ENCODE data around the gene DHX34. TPM values are rescaled to one million over a fixed set of nuclear protein-coding genes. Genes with fewer than 3 reads are reported as not detected.

The DHX34 gene
- total and polyA plus RNA-seq, 8 donors: 6.9 to 28.6 (median 10.5) TPM

DNA sequence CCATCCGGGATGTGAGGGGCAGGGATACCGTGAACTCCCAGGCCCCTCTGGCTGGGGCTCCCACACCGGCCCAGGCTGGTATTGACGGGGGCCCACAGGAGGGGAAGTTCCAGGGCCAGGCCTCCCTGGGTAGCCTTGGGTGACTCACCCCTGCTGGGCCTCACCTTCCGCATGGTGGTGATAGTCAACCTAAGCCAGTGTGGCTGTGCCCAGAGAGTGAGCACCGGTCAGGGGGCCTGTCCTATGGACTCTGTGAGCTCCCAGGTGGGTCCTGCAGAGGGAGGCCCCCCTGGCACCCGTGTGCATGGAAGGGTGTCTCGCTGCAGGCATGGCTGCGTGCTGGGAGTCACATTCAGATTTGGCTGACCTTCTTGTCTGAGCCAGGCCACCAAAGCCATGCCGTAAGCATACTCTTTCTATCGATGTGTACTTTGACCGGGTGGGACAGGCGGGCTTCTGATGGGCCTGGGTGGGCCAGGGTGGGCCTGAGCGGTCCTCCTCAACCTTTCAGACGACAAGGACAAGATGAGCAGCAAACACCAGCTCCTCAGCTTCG lies 27.6 kb downstream of the DHX34 start:
- peaks cover 71 to 100% (median 99%) of the 10 kb centered on the region in 4 donors for H3K36me3 ChIP-seq

DNA sequence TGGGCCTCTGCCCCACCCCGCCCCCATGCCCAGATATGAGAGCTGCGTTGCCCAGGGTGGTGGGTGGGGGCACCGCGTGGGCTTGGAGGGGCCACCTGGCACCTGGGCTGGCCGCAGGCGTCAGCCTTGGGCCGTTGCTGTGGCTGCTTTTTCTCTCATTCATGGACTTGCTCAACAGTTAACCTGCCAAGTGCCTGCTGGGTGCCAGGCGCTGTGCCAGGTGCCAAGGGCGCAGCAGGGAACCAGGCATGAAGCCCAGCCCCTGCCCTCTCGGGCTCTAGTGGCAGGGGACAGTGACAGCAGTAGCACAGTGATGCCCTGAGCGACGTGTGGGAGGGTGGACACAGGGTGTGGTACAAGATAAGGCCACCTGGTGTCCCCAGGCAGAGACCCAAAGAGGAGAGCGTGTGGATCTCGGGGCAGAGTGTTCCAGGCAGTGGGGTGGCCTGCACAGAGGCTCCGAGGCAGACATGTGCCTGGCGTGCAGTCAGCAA lies 28.1 kb downstream of the DHX34 start:
- H3K4me1 ChIP-seq: peaks cover 0 to 22% (median 2%) of the 10 kb centered on the region in 4 donors
- intact Hi-C loops (cut with DNase I; ENCODE audit: low total_unique reads): no loop called here
- no peak for DNase-seq
- H3K4me3 ChIP-seq: no peak overlapping the region
- H3K27ac ChIP-seq: peak overlapping the region in 1 of 5 donors; percentile 64
- H3K36me3 ChIP-seq: peaks cover 77 to 100% (median 99%) of the 10 kb centered on the region in 4 donors
- no peaks in the 10 kb centered on the region for H3K27me3 ChIP-seq
- no peaks in the 10 kb centered on the region for H3K9me3 ChIP-seq
- no peak for TF ChIP-seq POLR2A (IDR thresholded peaks at IDR 0.05)
- no peak for TF ChIP-seq POLR2AphosphoS5 (IDR thresholded peaks at IDR 0.05)
- TF ChIP-seq EP300 (IDR thresholded peaks at IDR 0.05): no peak
- TF ChIP-seq, protein P1, sequence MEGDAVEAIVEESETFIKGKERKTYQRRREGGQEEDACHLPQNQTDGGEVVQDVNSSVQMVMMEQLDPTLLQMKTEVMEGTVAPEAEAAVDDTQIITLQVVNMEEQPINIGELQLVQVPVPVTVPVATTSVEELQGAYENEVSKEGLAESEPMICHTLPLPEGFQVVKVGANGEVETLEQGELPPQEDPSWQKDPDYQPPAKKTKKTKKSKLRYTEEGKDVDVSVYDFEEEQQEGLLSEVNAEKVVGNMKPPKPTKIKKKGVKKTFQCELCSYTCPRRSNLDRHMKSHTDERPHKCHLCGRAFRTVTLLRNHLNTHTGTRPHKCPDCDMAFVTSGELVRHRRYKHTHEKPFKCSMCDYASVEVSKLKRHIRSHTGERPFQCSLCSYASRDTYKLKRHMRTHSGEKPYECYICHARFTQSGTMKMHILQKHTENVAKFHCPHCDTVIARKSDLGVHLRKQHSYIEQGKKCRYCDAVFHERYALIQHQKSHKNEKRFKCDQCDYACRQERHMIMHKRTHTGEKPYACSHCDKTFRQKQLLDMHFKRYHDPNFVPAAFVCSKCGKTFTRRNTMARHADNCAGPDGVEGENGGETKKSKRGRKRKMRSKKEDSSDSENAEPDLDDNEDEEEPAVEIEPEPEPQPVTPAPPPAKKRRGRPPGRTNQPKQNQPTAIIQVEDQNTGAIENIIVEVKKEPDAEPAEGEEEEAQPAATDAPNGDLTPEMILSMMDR (IDR thresholded peaks at IDR 0.05): no peak
- WGBS, 5 donors: 69 to 80% (median 78%) methylated on average over 8 to 16 of the region's 16 CpGs

More for the DNA sequence above, 27.6 kb downstream of the DHX34 start:
- peaks cover 0 to 16% (median 2%) of the 10 kb centered on the region in 4 donors for H3K4me1 ChIP-seq
- no peak overlapping the region for H3K4me3 ChIP-seq
- intact Hi-C loops (cut with DNase I; ENCODE audit: low total_unique reads): no loop called here
- WGBS, 5 donors: 76 to 90% (median 82%) methylated on average over 11 to 16 of the region's 16 CpGs
- H3K27me3 ChIP-seq: no peaks in the 10 kb centered on the region
- peak overlapping the region in 1 of 5 donors; percentile 64 for H3K27ac ChIP-seq
- TF ChIP-seq POLR2A (IDR thresholded peaks at IDR 0.05) (no peak), POLR2AphosphoS5 (IDR thresholded peaks at IDR 0.05) (no peak), EP300 (IDR thresholded peaks at IDR 0.05) (no peak)
- TF ChIP-seq, protein P1 (IDR thresholded peaks at IDR 0.05): no peak
- H3K9me3 ChIP-seq: no peaks in the 10 kb centered on the region
- no peak for DNase-seq

DNA sequence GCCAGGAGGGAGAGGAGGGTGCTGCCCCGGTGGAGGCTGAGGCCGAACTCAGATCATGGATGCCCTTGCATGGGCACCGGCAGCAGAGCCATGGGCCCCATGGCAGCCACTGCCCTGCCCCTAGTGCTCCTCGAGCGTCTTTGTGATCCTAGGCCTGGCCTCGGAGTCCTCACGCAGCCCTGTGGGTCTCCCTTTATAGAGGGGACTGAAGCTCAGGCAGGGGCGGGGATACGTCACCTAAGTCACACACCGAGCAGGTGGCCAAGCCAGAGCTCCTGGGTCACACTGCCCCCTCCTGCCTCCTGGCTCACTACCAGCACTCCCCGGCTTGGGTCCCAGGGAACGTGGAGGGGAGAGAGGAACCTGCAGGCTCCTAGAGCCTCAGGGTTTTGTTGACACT lies 28.7 kb downstream of the DHX34 start:
- H3K4me3 ChIP-seq: no peak overlapping the region
- H3K9me3 ChIP-seq: no peaks in the 10 kb centered on the region
- WGBS, 5 donors: 71 to 85% (median 81%) methylated on average over 5 to 12 of the region's 12 CpGs
- no peak for DNase-seq
- no peaks in the 10 kb centered on the region for H3K27me3 ChIP-seq
- TF ChIP-seq EP300 (IDR thresholded peaks at IDR 0.05): no peak
- TF ChIP-seq POLR2A (IDR thresholded peaks at IDR 0.05): no peak
- TF ChIP-seq, protein P1 (IDR thresholded peaks at IDR 0.05): no peak
- TF ChIP-seq POLR2AphosphoS5 (IDR thresholded peaks at IDR 0.05): no peak
- peaks cover 74 to 99% (median 97%) of the 10 kb centered on the region in 4 donors for H3K36me3 ChIP-seq
- H3K27ac ChIP-seq: peak overlapping the region in 1 of 5 donors; percentile 64
- intact Hi-C loops (cut with DNase I; ENCODE audit: low total_unique reads): no loop called here
- H3K4me1 ChIP-seq: peaks cover 0 to 25% (median 2%) of the 10 kb centered on the region in 4 donors

DNA sequence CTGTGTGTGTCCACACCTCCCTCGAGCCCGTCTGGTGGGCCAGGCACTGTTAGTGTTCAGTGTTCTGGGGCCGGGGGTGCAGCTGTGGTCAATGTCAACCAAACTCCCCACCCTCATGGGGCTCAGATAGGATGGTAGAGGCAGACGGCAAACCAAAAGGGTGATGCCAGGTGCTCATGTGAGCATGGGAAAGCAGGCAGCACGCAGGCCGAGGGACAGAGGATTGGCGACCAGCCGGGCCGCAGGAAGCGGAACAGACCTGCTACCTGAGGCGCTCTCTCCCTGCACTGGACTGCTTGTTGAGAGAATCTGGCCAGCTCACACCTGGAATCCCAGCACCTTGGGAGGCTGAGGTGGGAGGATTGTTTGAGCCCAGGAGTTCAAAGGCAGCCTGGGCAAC lies 29.1 kb downstream of the DHX34 start:
- no peaks in the 10 kb centered on the region for H3K27me3 ChIP-seq
- intact Hi-C loops (cut with DNase I; ENCODE audit: low total_unique reads): no loop called here
- no peak for DNase-seq
- H3K27ac ChIP-seq: no peak overlapping the region
- TF ChIP-seq POLR2AphosphoS5 (IDR thresholded peaks at IDR 0.05) (no peak), POLR2A (IDR thresholded peaks at IDR 0.05) (no peak), EP300 (IDR thresholded peaks at IDR 0.05) (no peak)
- TF ChIP-seq, protein P1 (IDR thresholded peaks at IDR 0.05): no peak
- H3K4me1 ChIP-seq: peaks cover 0 to 25% (median 2%) of the 10 kb centered on the region in 4 donors
- 76 to 96% (median 92%) methylated on average over 11 of the region's 11 CpGs for WGBS, 5 donors
- H3K4me3 ChIP-seq: no peak overlapping the region
- peaks cover 70 to 94% (median 93%) of the 10 kb centered on the region in 4 donors for H3K36me3 ChIP-seq
- no peaks in the 10 kb centered on the region for H3K9me3 ChIP-seq
